Measurements from ENCODE around the gene ABL1. TPM values are rescaled to one million over a fixed set of nuclear protein-coding genes. Genes with fewer than 3 reads are reported as not detected.
A peak's percentile ranks its signal among the peaks of the same experiment; 100 is the strongest.

The ABL1 gene
- total RNA-seq, 1 donor from 2014 or later, result 21.6 TPM

DNA sequence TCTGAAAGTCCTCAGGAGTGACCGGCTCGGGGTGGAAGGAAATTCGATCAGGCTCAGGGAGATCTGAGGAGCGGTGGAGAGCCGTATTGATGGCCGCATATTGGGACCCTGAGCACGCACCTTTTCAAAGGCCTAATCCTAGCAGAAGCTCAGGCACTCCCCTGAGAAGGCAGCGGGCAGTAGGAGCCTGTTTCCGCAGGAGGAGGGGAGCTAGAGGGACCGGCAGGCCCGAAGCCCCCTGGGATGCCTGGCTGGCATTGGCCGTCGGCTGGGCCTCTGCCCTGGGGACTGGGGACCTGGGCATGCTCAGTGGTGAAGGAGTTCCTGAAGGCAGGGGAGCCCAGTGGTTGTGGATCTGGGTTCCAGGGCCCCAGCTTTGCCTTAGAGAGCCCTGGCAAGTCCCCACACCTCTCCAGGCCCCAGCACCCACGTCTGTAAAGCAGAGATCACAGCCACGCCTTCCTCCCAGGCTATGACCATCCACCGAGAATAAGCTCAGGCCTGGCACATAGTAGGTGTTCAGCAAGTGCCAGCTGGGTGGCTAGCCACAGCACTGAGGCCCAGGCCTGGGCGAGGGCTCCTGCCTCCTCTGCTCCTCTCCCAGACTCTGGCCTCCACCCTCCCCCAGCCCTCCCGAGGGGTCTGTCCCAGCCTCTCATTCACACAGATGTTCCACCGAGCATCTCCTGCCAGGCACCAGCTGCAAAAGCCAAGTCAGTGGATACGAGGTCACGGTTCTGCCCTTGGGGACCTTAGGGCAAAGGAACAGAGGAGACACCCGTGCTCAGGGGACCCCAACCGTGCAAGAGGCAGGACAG, 78.8 kb downstream of the ABL1 start:
- FAIRE-seq (no peak), DNase-seq (ENCODE audit: low spot score in 2 of 2) (no peak)

DNA sequence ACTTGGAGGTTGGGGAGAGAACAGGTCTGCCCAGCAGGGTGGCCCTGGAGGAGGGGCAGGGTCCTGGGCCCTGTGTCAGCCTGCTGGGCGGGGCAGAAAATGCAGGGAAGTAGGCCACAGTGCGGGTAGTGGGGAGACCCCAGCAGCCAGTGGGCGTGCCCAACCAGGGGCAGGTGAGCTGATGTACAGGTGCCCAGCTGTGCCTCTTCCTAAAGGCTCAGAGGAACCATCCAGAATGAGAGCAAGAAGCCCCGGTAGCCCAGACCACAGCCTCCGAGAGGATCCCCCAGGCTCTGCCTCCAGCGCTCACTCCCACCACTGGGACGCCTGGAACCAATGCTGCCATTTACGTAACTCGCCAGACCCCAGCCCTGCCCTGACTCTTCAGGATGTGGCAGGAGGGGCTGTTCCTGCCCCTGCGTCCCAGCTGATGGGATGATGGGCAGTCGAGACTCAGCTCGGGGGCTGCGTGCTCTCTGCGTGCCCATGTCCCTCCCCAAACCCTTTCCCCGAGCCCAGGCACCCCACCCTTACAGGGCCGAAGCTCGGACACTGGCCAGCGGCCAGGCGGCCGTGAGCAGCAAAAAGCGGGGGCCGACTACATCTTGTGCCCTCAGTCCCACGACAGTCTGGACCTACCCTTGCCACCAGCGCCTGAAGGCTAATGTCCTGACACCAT, 79.5 kb downstream of the ABL1 start:
- FAIRE-seq, result no peak
- DNase-seq (ENCODE audit: low spot score in 2 of 2), result no peak

GRCh38 chr9:130915096-130915447, 80.0 kb downstream of the ABL1 start:
- FAIRE-seq (no peak), DNase-seq (ENCODE audit: low spot score in 2 of 2) (no peak)

DNA sequence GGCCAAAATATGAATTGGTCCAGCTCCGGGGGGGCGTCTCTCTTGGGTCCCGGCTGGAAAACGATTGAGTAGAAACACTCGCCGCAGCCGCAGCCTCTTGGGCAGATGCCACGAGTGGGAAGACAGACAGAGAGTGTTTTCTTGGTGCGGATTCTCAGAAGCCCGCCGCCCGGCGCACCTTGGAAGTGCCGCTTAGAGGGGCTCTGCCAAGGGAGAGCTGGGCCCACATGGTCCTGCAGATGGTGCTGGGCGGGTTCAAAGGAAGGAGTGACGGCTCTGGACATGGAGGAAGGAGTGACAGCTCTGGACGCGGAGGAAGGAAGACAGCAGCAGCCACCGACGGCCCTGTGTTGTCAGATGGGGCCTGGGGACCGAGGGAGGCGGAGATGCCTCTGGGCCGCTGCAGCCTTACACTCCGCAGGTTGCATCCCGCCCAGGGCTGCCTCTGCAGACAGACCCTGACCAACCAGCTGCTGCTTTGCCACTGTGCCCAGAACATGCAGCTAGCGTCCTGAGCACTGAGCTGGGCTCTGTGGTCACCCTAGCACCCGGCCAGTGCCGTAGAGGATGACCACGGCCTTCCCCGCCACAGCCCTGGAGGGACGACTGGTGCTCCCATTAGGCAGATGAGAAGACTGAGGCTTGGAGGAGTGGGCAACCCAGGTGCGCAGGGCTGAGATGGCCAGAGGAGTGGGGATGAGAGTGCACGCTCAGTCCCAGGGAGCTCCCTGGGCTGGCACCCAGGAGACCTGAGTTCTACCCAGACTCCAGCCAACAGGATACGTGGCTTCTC, 82.3 kb downstream of the ABL1 start:
- FAIRE-seq, result no peak

GRCh38 chr9:130918101-130918825, 83.2 kb downstream of the ABL1 start:
- FAIRE-seq (no peak), DNase-seq (ENCODE audit: low spot score in 2 of 2) (no peak)

More for the DNA sequence above, 82.3 kb downstream of the ABL1 start:
- DNase-seq (ENCODE audit: low spot score in 2 of 2), result no peak

DNA sequence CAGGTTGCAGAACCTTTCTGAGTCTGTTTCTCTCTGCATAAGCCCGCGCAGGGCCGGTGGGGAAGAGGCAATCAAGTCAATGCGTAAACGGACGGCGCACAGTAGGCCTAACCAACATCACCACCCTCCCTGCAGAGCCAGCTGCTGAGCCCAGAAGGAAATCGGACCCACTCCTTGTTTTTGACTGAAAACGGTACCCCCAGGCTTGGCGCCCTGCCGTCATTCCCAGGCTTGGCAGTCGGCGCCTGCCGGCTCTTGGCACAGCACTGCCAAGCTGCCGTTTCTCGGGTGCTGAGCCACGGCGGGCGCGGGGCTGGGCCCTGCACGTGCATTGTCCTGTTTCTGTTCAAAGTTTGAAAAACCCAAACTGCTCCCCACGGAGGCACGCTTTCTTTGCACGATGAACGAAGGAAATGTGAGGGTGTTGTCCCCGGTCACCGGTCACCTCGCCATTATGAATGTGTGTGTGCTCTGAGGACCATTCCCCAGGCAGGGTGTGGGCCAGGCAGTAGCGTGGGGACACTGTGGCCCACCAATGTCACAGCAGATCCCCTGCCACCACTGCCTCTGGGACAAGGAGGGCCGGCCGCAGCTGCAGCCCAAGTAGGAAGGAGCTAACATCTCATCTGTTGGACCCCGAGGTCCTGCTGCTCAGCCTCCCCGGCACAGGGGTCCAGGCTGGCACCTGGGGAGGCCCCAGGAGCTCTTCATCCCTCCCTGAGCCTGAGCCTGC, 83.9 kb downstream of the ABL1 start:
- FAIRE-seq (no peak), DNase-seq (ENCODE audit: low spot score in 2 of 2) (peak; percentile 63 to 75)

- DNase-seq (ENCODE audit: low spot score in 2 of 2) (no peak), FAIRE-seq (no peak)
Observed at GRCh38 chr9:130919559-130920145, 84.6 kb downstream of the ABL1 start.

DNA sequence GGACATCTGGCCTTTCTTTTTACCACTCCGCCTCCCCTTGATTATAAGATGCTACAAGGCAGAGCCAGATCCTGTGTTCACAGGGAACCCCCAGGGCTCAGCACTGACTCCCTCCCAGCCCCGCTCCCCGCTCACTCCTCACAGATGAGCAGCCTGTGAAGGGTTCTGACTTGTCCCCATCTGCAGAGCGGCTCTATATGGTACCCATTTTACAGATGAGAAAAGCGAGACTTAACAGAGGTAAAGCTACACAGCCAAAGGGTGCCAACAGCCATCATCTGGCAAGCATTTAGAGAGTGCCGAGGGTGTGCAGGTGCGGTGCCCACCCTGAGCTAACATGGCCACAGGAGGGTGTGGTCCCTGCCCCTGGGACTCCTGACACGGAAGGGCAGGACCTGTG, 85.2 kb downstream of the ABL1 start:
- no peak for DNase-seq (ENCODE audit: low spot score in 2 of 2)
- no peak for FAIRE-seq

DNA sequence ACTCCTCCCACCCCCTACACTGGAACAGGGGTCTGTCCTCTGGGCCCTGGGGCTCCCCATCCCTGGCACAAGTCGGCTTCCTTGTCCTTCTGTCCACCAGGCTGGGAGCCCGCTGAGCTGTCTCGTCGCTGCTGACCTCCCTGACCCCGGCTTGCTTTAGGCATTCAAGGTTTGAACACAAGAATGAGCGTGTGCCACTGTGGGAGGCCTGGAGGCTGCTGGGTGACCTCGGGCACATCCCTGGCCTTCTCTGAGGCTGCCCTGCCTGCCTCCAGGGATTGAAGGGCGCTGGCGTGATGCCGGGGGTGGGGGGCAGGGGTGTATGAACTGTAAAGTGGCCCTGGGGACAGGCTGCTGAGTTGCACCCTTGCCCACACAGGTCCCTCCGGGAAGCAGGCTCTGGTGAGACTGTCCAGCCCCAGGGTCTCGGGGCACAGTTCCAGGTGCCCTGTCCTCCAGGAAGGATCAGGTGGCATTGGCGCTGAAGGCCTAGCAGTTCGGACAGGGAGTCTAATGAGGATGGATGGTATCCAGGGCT, 85.8 kb downstream of the ABL1 start:
- no peak for DNase-seq (ENCODE audit: low spot score in 2 of 2)

DNA sequence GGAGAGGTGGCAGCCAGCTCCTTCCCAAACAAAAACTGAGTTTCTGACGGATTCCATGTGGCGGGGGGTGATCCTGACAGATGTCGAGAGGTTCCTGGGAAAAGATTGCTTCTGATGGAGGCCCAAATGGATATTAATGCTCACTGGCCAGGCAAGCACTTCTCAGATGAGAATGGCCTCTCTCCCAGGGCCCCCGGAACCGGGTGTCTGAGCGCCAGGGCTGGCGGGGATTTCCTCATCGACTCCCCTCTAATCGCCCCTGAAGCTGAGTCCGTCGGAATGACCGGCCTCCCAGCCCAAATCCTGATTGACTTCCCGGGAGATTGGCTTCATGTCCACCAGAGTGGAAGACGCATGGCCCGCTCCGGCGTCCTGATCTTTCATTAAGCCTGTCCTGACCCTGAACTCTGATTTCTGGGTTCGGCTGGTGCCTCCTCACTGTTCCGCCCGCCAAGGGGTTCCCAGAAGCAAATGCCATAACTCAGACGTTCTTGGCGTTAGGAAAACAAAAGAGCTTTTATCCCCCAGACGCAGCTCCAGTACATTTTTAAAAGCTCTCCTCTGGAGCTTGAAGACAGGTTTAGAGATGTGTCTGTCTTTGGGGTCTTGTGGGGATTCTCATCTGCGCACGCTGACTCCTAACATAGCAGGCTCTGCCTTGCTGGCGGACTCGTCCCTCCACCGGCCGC, 86.4 kb downstream of the ABL1 start:
- no peak for FAIRE-seq

More for the DNA sequence above, 85.8 kb downstream of the ABL1 start:
- no peak for FAIRE-seq

DNA sequence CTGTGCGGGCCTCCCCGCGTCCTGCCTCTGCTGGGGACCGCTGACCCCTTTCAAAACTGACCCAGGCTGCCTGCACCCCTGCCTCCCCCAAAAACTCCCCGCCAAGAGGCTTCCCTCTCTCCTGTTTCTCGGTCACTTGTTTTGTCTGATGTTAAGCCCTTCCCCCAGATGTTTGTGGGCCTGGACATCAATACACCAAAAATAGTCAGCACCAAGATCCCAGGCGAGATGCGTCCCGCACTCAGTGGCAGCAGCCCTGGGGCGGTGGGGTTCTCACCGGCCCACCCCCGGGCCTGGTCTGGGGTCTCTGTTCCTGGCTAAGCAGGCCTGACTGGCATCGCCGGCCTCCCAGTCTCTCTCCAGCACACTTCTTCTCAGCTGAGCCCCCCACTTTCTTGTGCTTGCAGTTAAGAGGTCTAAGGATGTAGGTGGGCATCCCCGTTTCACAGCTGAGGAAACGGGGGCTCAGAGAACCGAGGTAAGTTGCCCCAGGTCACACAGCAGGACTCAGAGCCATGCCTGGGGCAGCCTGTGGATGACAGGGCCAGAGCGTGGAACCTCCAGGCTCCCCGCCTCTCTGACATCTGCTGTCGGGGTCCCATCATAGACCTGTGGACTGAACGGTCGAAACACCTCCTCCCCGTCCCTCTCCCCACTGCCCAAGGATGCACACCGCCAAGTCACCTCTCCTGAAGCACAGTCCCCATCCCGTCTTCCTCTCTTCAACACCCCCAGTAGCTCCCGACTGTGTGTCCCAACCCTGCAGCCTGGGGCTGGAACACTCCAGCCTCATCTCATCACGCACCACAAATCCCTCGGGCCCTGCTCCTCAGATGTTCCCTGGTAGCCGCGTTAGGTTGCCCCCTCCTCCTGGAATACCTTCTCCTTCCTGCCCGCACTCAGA, 87.2 kb downstream of the ABL1 start:
- no peak for FAIRE-seq
- DNase-seq (ENCODE audit: low spot score in 2 of 2), result no peak

More for the DNA sequence above, 86.4 kb downstream of the ABL1 start:
- no peak for DNase-seq (ENCODE audit: low spot score in 2 of 2)

DNA sequence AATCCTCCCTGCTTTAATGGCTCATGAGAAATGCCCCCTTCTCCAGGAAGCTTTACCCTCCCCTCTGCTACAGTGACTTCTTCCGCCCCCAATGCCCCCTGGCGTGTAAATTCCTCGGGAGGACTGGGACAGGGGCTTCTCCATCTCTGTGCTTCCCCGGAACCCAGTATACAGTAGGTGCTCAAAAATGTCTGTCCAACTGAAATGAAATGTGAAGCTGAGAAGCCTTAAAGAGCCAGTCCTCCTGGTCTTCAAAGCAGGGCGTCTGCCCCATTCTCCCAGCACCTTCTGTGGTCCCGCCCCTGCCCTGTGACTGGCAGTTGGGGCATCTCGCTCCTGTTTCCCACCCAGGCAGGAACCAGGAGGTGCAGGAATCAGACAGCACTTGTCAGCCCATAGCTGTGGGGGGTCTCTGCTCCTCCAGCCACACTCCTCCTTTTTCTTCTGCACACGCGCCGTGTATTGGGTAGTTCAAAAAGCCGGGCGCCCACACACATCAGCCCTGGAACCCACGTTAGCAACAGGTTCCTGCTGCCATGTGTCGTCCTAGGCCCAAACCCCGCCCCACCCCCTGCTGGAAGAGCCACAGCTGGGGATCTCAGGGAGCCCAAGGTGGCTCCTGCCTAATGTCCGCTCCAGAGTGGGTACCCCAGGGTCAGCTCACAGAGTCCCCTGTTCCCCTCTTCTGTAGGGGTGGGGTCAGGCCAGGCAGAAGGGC, 88.0 kb downstream of the ABL1 start:
- FAIRE-seq, result no peak
- no peak for DNase-seq (ENCODE audit: low spot score in 2 of 2)

DNA sequence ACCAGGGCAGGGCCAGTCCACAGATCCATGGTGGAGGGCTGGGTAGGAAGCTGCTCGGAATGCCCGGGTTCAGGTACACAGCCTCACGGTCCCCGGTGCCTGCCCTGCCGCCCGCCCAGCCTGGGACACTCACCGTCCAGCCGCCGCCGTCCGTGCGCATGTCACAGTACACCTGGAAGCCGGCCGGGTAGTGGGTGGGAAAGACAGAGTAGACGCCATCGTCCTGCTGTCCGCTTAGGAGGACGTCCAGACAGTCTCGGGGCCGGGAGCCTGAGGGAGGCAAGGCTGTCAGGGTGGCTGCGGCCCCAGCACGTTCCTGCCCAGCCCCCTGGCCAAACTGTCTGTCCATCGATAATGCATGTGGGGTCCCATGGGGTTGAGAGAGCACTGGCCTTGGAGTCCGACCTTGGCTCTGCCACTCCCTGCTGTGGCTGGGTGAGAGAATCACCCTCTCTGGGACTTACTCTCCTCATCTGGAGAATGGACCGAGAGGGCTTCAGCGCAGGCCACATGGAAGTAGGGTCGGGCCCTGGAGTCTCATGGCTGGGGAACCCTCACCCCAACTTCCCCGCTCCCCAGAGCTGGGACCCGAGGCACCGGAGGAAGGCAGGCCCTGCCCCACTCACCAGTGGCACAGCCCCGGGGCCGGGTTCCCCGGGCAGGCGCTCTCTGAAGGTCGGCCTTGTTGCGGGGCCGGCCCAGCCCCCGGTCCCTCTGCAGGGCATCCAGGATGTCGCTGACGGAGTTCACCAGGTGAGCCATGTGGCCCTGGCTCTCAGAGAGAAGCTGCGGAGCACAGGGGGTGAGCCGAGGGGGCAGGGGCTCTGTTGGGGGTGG, 88.8 kb downstream of the ABL1 start:
- DNase-seq (ENCODE audit: low spot score in 2 of 2), result no peak
- FAIRE-seq, result no peak

- no peak for FAIRE-seq
- DNase-seq (ENCODE audit: low spot score in 2 of 2), result no peak
Observed at GRCh38 chr9:130924448-130924788, 89.4 kb downstream of the ABL1 start.

GRCh38 chr9:130925050-130925678, 90.1 kb downstream of the ABL1 start:
- no peak for DNase-seq (ENCODE audit: low spot score in 2 of 2)
- no peak for FAIRE-seq

- DNase-seq (ENCODE audit: low spot score in 2 of 2) (no peak), FAIRE-seq (no peak)
Observed at GRCh38 chr9:130927338-130927737, 92.3 kb downstream of the ABL1 start.

Data from frontal cortex (tissue), 4 donors.